ENCODE data around the gene GP5. TPM values are rescaled to one million over a fixed set of nuclear protein-coding genes. Genes with fewer than 3 reads are reported as not detected.

The GP5 gene
- total and polyA plus RNA-seq, 2 of the 13 experiments (the other 11 are each of a cell fraction or from before 2014, with no cell fraction given) = not detected

DNA sequence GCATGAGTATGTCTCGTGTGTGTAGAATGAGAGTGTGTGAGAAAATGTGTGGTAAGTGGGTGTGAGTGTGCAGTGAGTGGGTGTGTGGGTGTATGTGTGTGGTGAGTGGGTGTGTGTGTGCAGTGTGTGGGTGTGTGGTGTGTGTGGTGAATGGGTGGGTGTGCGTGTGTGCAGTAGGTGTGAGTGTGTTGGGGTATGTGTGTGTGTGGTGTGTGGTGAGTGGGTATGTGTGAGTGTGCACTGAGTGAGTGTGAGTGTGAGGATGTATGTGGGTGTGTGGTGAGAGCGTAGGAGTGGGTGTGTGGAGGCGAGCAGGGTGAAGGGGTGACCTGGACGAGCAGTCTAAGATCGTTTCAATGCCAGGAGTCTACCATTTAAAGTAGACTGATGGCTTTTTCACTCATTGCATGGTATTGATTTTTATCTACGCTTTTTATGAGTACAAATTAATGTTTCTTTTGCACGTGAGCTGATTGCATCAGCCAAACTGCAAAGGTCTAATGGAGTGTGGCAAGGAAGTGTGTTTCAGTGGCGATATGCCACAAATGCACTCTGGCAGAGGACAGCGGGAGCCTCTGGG, 46.3 kb downstream of the GP5 start:
- Histone ChIP-seq H2AFZ (ENCODE audit: low read length) (no peak overlapping the region), H3K4me1 (ENCODE audit: insufficient read depth, low read length) (peaks cover 24% of the 10 kb centered on the region), H3K9me3 (ENCODE audit: low read length) (no peaks in the 10 kb centered on the region), H4K20me1 (ENCODE audit: insufficient read depth, low read length) (no peaks in the 10 kb centered on the region), H3K9ac (ENCODE audit: insufficient read depth, low read depth, low read length) (no peak overlapping the region), H3K27ac (ENCODE audit: extremely low read length, insufficient read depth, low read length) (no peak overlapping the region), H3K79me2 (ENCODE audit: insufficient read depth, low read length) (no peaks in the 10 kb centered on the region), H3K4me2 (ENCODE audit: low read depth, low read length) (no peak overlapping the region), H3K4me3 (replicated peaks in 1 of 3; ENCODE audit: insufficient read depth in 1 of 3, low read depth in 2 of 3, low read length in 3 of 3) (no peak overlapping the region), H3K36me3 (replicated peaks in 1 of 2; ENCODE audit: control insufficient read depth in 1 of 2, insufficient read depth in 2 of 2, low read length in 2 of 2) (no peaks in the 10 kb centered on the region), H3K27me3 (ENCODE audit: control insufficient read depth in 1 of 2, insufficient read depth in 2 of 2, low read length in 2 of 2) (peaks cover 2 to 6% of the 10 kb centered on the region in 2 experiments; a peak in 2 of 5 replicates)
- ChIA-PET CTCF (ENCODE audit: low intra/inter-chr PET ratio, low total read pairs) (no interaction called here), POLR2A (no interaction called here)
- 88% methylated on average over 10 of the region's 10 CpGs for WGBS (ENCODE audit: low lambda C conversion rate)
- ATAC-seq (no peak), FAIRE-seq (no peak), DNase-seq (ENCODE audit: low spot score) (no peak)
- no TSS peak for BruUV-seq (replicated peaks)
- intact Hi-C loops (cut with micrococcal nuclease; ENCODE audit: unreplicated experiment) (loop anchor here (5.0 kb wide), 1 partner anchor 45 kb away; the partner anchor contains the start of gene GP5), in situ Hi-C loops (cut with HindIII; ENCODE audit: extremely low pct_ligation_motif_present, low pct_unique_long_range_greater_than_20kb) (no loop called here)
- 0 out of 2 replicates have a peak, but pooled peaks have one; percentile 7 for TF ChIP-seq JUNB (CRISPR knock-in tag; IDR thresholded peaks at IDR 0.05; ENCODE audit: borderline replicate concordance)
- no peak for TF ChIP-seq EZH2 (conservative IDR thresholded peaks at IDR 0.05; ENCODE audit: low read depth, low read length)
- TF ChIP-seq, protein P1, sequence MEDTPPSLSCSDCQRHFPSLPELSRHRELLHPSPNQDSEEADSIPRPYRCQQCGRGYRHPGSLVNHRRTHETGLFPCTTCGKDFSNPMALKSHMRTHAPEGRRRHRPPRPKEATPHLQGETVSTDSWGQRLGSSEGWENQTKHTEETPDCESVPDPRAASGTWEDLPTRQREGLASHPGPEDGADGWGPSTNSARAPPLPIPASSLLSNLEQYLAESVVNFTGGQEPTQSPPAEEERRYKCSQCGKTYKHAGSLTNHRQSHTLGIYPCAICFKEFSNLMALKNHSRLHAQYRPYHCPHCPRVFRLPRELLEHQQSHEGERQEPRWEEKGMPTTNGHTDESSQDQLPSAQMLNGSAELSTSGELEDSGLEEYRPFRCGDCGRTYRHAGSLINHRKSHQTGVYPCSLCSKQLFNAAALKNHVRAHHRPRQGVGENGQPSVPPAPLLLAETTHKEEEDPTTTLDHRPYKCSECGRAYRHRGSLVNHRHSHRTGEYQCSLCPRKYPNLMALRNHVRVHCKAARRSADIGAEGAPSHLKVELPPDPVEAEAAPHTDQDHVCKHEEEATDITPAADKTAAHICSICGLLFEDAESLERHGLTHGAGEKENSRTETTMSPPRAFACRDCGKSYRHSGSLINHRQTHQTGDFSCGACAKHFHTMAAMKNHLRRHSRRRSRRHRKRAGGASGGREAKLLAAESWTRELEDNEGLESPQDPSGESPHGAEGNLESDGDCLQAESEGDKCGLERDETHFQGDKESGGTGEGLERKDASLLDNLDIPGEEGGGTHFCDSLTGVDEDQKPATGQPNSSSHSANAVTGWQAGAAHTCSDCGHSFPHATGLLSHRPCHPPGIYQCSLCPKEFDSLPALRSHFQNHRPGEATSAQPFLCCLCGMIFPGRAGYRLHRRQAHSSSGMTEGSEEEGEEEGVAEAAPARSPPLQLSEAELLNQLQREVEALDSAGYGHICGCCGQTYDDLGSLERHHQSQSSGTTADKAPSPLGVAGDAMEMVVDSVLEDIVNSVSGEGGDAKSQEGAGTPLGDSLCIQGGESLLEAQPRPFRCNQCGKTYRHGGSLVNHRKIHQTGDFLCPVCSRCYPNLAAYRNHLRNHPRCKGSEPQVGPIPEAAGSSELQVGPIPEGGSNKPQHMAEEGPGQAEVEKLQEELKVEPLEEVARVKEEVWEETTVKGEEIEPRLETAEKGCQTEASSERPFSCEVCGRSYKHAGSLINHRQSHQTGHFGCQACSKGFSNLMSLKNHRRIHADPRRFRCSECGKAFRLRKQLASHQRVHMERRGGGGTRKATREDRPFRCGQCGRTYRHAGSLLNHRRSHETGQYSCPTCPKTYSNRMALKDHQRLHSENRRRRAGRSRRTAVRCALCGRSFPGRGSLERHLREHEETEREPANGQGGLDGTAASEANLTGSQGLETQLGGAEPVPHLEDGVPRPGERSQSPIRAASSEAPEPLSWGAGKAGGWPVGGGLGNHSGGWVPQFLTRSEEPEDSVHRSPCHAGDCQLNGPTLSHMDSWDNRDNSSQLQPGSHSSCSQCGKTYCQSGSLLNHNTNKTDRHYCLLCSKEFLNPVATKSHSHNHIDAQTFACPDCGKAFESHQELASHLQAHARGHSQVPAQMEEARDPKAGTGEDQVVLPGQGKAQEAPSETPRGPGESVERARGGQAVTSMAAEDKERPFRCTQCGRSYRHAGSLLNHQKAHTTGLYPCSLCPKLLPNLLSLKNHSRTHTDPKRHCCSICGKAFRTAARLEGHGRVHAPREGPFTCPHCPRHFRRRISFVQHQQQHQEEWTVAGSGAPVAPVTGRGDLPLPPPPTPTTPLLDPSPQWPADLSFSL (CRISPR knock-in tag; IDR thresholded peaks at IDR 0.05) = peak; percentile 49; the same call in 1 of the 2 replicates
- TF ChIP-seq, protein P2, sequence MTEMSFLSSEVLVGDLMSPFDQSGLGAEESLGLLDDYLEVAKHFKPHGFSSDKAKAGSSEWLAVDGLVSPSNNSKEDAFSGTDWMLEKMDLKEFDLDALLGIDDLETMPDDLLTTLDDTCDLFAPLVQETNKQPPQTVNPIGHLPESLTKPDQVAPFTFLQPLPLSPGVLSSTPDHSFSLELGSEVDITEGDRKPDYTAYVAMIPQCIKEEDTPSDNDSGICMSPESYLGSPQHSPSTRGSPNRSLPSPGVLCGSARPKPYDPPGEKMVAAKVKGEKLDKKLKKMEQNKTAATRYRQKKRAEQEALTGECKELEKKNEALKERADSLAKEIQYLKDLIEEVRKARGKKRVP (CRISPR knock-in tag; IDR thresholded peaks at IDR 0.05) = 0 out of 4 replicates have a peak, but pooled peaks of 1 of the 2 experiments have one; percentile 67
- TF ChIP-seq CEBPG (CRISPR knock-in tag; IDR thresholded peaks at IDR 0.05) = 0 out of 2 replicates have a peak, but pooled peaks have one; percentile 20
